OCI-LY3 (cell line): Measurements from ENCODE around the gene TEX36.

ENCODE experiments used
- EZH2phosphoT487 ChIP-seq: fragments of 200-600 bp; shearing (Covaris generic); IDR thresholded peaks from 2 replicates; pipeline ENCODE4 v1.6.1; 2018; ENCODE audit warnings: antibody characterized with exemption, mixed run types, low read depth
- TF ChIP-seq, protein P1 (sequence below): fragments of 200-600, 300-600 bp; sonication (generic); IDR thresholded peaks from 2 replicates; pipeline ENCODE4 v1.5.1; 2014; ENCODE audit warnings: antibody characterized with exemption, low read length, low read depth

GRCh38 chr10:125711110-125711750 is 28.3 kb upstream of the TEX36 start:
- TF ChIP-seq, protein P1, sequence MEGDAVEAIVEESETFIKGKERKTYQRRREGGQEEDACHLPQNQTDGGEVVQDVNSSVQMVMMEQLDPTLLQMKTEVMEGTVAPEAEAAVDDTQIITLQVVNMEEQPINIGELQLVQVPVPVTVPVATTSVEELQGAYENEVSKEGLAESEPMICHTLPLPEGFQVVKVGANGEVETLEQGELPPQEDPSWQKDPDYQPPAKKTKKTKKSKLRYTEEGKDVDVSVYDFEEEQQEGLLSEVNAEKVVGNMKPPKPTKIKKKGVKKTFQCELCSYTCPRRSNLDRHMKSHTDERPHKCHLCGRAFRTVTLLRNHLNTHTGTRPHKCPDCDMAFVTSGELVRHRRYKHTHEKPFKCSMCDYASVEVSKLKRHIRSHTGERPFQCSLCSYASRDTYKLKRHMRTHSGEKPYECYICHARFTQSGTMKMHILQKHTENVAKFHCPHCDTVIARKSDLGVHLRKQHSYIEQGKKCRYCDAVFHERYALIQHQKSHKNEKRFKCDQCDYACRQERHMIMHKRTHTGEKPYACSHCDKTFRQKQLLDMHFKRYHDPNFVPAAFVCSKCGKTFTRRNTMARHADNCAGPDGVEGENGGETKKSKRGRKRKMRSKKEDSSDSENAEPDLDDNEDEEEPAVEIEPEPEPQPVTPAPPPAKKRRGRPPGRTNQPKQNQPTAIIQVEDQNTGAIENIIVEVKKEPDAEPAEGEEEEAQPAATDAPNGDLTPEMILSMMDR: no peak
- TF ChIP-seq EZH2phosphoT487: no peak
